ENCODE data around the gene GMCL1. TPM values are rescaled to one million over a fixed set of nuclear protein-coding genes. Genes with fewer than 3 reads are reported as not detected.

GMCL1 gene
- total and polyA plus RNA-seq, 2 of the 13 experiments (the other 11 are each of a cell fraction or from before 2014, with no cell fraction given), result 18.7 to 24.0 TPM

DNA sequence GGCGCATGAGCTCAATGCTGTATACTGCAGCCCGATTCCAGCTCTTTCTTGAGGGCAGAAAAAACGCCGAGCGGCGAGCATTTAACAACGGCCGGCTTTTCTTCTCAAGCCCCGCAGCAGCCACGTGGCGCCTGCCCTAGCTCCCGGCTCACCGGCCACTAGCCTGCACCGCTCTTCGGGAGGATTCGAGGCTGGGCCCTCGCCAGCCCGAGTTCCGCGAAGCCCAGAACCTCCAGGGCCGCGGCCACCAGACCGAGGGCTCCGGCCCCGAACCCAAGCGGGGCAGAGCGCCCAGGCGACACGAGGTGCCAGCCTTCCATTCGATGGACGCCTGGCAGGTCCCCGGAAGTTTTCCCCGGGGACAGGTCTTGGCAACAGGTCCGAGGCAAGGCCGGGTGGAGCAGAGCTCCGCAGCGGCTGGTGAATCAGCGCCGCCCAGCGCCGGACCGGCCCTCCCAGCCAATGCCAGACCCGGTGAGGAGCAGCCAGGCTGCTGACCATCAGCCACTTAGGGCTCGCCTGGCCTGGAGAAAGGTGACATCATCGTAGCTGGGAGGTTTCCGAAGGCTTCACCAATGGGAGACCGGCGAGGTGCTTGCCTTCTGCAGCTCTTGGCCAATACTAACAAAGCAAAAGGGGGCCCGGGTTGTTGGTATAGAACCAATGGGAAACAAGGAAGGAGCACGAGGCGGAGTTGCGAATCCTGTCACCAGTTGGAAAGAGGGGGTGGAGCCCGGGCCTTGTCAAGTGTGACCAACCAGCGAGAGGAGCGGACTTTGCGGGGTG, 84.9 kb downstream of the GMCL1 start (continued):
- TF ChIP-seq, protein P1, sequence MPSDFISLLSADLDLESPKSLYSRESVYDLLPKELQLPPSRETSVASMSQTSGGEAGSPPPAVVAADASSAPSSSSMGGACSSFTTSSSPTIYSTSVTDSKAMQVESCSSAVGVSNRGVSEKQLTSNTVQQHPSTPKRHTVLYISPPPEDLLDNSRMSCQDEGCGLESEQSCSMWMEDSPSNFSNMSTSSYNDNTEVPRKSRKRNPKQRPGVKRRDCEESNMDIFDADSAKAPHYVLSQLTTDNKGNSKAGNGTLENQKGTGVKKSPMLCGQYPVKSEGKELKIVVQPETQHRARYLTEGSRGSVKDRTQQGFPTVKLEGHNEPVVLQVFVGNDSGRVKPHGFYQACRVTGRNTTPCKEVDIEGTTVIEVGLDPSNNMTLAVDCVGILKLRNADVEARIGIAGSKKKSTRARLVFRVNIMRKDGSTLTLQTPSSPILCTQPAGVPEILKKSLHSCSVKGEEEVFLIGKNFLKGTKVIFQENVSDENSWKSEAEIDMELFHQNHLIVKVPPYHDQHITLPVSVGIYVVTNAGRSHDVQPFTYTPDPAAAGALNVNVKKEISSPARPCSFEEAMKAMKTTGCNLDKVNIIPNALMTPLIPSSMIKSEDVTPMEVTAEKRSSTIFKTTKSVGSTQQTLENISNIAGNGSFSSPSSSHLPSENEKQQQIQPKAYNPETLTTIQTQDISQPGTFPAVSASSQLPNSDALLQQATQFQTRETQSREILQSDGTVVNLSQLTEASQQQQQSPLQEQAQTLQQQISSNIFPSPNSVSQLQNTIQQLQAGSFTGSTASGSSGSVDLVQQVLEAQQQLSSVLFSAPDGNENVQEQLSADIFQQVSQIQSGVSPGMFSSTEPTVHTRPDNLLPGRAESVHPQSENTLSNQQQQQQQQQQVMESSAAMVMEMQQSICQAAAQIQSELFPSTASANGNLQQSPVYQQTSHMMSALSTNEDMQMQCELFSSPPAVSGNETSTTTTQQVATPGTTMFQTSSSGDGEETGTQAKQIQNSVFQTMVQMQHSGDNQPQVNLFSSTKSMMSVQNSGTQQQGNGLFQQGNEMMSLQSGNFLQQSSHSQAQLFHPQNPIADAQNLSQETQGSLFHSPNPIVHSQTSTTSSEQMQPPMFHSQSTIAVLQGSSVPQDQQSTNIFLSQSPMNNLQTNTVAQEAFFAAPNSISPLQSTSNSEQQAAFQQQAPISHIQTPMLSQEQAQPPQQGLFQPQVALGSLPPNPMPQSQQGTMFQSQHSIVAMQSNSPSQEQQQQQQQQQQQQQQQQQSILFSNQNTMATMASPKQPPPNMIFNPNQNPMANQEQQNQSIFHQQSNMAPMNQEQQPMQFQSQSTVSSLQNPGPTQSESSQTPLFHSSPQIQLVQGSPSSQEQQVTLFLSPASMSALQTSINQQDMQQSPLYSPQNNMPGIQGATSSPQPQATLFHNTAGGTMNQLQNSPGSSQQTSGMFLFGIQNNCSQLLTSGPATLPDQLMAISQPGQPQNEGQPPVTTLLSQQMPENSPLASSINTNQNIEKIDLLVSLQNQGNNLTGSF (CRISPR knock-in tag; IDR thresholded peaks at IDR 0.05), result peak; percentile 97; the same call in 1 of the 2 replicates
- peak; percentile 25; the same call in 1 of the 2 replicates for TF ChIP-seq ZSCAN25 (CRISPR knock-in tag; IDR thresholded peaks at IDR 0.05)
- no peak for TF ChIP-seq NFIB (CRISPR knock-in tag; IDR thresholded peaks at IDR 0.05; ENCODE audit: borderline replicate concordance)
- TF ChIP-seq ZNF33B (CRISPR knock-in tag; IDR thresholded peaks at IDR 0.05), result peak; percentile 91; the same call in 1 of the 2 replicates
- no peak; the same call in 1 of the 2 replicates for TF ChIP-seq ZNF709 (CRISPR knock-in tag; IDR thresholded peaks at IDR 0.05)
- TF ChIP-seq, protein P2, sequence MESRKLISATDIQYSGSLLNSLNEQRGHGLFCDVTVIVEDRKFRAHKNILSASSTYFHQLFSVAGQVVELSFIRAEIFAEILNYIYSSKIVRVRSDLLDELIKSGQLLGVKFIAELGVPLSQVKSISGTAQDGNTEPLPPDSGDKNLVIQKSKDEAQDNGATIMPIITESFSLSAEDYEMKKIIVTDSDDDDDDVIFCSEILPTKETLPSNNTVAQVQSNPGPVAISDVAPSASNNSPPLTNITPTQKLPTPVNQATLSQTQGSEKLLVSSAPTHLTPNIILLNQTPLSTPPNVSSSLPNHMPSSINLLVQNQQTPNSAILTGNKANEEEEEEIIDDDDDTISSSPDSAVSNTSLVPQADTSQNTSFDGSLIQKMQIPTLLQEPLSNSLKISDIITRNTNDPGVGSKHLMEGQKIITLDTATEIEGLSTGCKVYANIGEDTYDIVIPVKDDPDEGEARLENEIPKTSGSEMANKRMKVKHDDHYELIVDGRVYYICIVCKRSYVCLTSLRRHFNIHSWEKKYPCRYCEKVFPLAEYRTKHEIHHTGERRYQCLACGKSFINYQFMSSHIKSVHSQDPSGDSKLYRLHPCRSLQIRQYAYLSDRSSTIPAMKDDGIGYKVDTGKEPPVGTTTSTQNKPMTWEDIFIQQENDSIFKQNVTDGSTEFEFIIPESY (CRISPR knock-in tag; IDR thresholded peaks at IDR 0.05), result peak; percentile 56; the same call in 1 of the 2 replicates
- TF ChIP-seq ZNF251 (CRISPR knock-in tag; IDR thresholded peaks at IDR 0.05), result no peak
- TF ChIP-seq ZNF607 (CRISPR knock-in tag; IDR thresholded peaks at IDR 0.05; ENCODE audit: borderline replicate concordance), result peak; percentile 95
- TF ChIP-seq, protein P3, sequence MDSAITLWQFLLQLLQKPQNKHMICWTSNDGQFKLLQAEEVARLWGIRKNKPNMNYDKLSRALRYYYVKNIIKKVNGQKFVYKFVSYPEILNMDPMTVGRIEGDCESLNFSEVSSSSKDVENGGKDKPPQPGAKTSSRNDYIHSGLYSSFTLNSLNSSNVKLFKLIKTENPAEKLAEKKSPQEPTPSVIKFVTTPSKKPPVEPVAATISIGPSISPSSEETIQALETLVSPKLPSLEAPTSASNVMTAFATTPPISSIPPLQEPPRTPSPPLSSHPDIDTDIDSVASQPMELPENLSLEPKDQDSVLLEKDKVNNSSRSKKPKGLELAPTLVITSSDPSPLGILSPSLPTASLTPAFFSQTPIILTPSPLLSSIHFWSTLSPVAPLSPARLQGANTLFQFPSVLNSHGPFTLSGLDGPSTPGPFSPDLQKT (CRISPR knock-in tag; IDR thresholded peaks at IDR 0.05; ENCODE audit: borderline replicate concordance), result no peak
- TF ChIP-seq, protein P4, sequence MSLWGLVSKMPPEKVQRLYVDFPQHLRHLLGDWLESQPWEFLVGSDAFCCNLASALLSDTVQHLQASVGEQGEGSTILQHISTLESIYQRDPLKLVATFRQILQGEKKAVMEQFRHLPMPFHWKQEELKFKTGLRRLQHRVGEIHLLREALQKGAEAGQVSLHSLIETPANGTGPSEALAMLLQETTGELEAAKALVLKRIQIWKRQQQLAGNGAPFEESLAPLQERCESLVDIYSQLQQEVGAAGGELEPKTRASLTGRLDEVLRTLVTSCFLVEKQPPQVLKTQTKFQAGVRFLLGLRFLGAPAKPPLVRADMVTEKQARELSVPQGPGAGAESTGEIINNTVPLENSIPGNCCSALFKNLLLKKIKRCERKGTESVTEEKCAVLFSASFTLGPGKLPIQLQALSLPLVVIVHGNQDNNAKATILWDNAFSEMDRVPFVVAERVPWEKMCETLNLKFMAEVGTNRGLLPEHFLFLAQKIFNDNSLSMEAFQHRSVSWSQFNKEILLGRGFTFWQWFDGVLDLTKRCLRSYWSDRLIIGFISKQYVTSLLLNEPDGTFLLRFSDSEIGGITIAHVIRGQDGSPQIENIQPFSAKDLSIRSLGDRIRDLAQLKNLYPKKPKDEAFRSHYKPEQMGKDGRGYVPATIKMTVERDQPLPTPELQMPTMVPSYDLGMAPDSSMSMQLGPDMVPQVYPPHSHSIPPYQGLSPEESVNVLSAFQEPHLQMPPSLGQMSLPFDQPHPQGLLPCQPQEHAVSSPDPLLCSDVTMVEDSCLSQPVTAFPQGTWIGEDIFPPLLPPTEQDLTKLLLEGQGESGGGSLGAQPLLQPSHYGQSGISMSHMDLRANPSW (CRISPR knock-in tag; IDR thresholded peaks at IDR 0.05; ENCODE audit: borderline replicate concordance), result no peak; the same call in 1 of the 2 replicates
- TF ChIP-seq EEA1 (CRISPR knock-in tag; IDR thresholded peaks at IDR 0.05; ENCODE audit: borderline replicate concordance), result no peak
- TF ChIP-seq ZSCAN20 (CRISPR knock-in tag; IDR thresholded peaks at IDR 0.05; ENCODE audit: borderline replicate concordance), result no peak; the same call in 1 of the 2 replicates
- TF ChIP-seq KLF12 (CRISPR knock-in tag; IDR thresholded peaks at IDR 0.05; ENCODE audit: borderline replicate concordance), result 0 out of 2 replicates have a peak, but pooled peaks have one; percentile 85
- peak; percentile 96; the same call in 1 of the 2 replicates for TF ChIP-seq PAX8 (CRISPR knock-in tag; IDR thresholded peaks at IDR 0.05; ENCODE audit: borderline replicate concordance)
- TF ChIP-seq, protein P5, sequence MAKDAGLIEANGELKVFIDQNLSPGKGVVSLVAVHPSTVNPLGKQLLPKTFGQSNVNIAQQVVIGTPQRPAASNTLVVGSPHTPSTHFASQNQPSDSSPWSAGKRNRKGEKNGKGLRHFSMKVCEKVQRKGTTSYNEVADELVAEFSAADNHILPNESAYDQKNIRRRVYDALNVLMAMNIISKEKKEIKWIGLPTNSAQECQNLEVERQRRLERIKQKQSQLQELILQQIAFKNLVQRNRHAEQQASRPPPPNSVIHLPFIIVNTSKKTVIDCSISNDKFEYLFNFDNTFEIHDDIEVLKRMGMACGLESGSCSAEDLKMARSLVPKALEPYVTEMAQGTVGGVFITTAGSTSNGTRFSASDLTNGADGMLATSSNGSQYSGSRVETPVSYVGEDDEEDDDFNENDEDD (CRISPR knock-in tag; IDR thresholded peaks at IDR 0.05; ENCODE audit: borderline replicate concordance), result peak; percentile 84; the same call in 1 of the 2 replicates
